Measurements from ENCODE around the gene DCTN2.

- TF ChIP-seq MXI1 (conservative IDR thresholded peaks at IDR 0.05; ENCODE audit: poor library complexity, severe bottlenecking): no peak
- TF ChIP-seq EP300 (conservative IDR thresholded peaks at IDR 0.05; ENCODE audit: poor library complexity, severe bottlenecking): no peak
- TF ChIP-seq, protein P1, sequence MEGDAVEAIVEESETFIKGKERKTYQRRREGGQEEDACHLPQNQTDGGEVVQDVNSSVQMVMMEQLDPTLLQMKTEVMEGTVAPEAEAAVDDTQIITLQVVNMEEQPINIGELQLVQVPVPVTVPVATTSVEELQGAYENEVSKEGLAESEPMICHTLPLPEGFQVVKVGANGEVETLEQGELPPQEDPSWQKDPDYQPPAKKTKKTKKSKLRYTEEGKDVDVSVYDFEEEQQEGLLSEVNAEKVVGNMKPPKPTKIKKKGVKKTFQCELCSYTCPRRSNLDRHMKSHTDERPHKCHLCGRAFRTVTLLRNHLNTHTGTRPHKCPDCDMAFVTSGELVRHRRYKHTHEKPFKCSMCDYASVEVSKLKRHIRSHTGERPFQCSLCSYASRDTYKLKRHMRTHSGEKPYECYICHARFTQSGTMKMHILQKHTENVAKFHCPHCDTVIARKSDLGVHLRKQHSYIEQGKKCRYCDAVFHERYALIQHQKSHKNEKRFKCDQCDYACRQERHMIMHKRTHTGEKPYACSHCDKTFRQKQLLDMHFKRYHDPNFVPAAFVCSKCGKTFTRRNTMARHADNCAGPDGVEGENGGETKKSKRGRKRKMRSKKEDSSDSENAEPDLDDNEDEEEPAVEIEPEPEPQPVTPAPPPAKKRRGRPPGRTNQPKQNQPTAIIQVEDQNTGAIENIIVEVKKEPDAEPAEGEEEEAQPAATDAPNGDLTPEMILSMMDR (IDR thresholded peaks at IDR 0.05; ENCODE audit: poor library complexity, severe bottlenecking): no peak
- TF ChIP-seq REST (IDR thresholded peaks at IDR 0.05; ENCODE audit: borderline replicate concordance): no peak
These were observed 29.7 kb upstream of the DCTN2 start for GRCh38 chr12:57576613-57577160.

All from neural cell (in vitro differentiated cells).